ENCODE data around the gene HOXD3. TPM values are rescaled to one million over a fixed set of nuclear protein-coding genes. Genes with fewer than 3 reads are reported as not detected.

Gene HOXD3
- total and polyA plus RNA-seq, 2 of the 8 experiments (the other 6 are each of a cell fraction or from before 2014, with no cell fraction given) = not detected

DNA sequence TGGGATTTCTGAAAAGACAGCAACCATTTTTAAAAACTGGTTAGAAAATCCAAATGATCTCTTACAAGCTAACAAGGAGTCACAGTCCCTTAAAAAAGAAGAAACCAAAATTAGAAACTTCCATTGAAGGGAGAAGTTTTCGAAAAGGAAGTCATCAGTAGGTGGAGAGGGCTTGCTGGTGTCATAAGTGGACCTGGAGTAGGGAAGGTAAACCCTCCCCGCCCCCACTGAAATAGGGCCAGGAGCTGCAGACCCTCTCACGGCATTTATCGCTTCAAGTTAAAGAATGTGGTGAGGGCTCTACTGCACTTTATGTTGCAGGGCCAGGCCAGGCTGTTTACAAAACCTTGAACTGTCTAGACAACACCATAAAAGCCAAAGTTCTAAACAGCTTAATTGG is 47.2 kb upstream of the HOXD3 start:
- CTCF ChIA-PET (ENCODE audit: partially characterized antibody) = interaction anchor here (0.6 to 5.4 kb wide), 13 partner anchors 7 to 64 kb away, joined by 3 to 42 read pairs (median 5); partner anchors contain the start of genes EVX2 and HOXD9
- Histone ChIP-seq H4K91ac (replicated peaks; ENCODE audit: insufficient read length, low read length) (no peak overlapping the region), H4K5ac (ENCODE audit: insufficient read length, low read depth, low read length) (no peak overlapping the region), H3K14ac (ENCODE audit: insufficient read length) (no peak overlapping the region), H3K9ac (replicated peaks in 1 of 4; ENCODE audit: extremely low read depth in 1 of 4, low read depth in 3 of 4, low read length in 3 of 4) (no peak overlapping the region), H2BK12ac (ENCODE audit: low read depth, low read length) (no peak overlapping the region), H4K20me1 (replicated peaks in 1 of 2; ENCODE audit: control insufficient read depth in 1 of 2, insufficient read depth in 2 of 2, low read length in 2 of 2) (peaks cover 22 to 38% of the 10 kb centered on the region in 2 experiments), H3K4ac (replicated peaks; ENCODE audit: insufficient read length, low read depth, low read length) (no peak overlapping the region), H3K4me1 (replicated peaks in 1 of 4; ENCODE audit: control insufficient read depth in 3 of 4, insufficient read depth in 4 of 4, low read length in 3 of 4) (peaks cover 0 to 14% (median 7%) of the 10 kb centered on the region in 4 experiments; a peak in 5 of 7 replicates), H2BK15ac (ENCODE audit: low read length) (no peak overlapping the region), H3K27me3 (replicated peaks in 1 of 4; ENCODE audit: control insufficient read depth in 3 of 4, extremely low read depth in 1 of 4, insufficient read depth in 3 of 4, low read length in 3 of 4) (peaks cover 98 to 99% (median 98%) of the 10 kb centered on the region in 4 experiments), H3K56ac (replicated peaks; ENCODE audit: insufficient read length, low read depth, low read length) (no peak overlapping the region), H3K9me3 (ENCODE audit: insufficient read depth in 2 of 2, low read depth in 1 of 2, low read length in 1 of 2) (no peaks in the 10 kb centered on the region), H2AK5ac (ENCODE audit: low read depth, low read length) (no peak overlapping the region), H2AFZ (ENCODE audit: low read length) (no peak overlapping the region), H3K4me2 (ENCODE audit: insufficient read depth in 1 of 2, low read depth in 2 of 2, low read length in 2 of 2) (no peak overlapping the region), H3K4me3 (ENCODE audit: extremely low read depth in 1 of 4, insufficient read depth in 2 of 4, low read depth in 3 of 4, low read length in 4 of 4) (no peak overlapping the region), H2BK120ac (replicated peaks; ENCODE audit: low read depth, low read length) (no peak overlapping the region), H3K27ac (ENCODE audit: low read depth, low read length) (no peak overlapping the region), H3K79me2 (ENCODE audit: control insufficient read depth in 1 of 2, insufficient read depth in 2 of 2, low read length in 2 of 2) (no peaks in the 10 kb centered on the region), H3K36me3 (ENCODE audit: control insufficient read depth in 2 of 4, insufficient read depth in 4 of 4, low read length in 3 of 4) (peaks cover 0 to 8% (median 0%) of the 10 kb centered on the region in 4 experiments; a peak in 1 of 8 replicates), H2BK5ac (ENCODE audit: low read depth, low read length) (no peak overlapping the region), H2BK20ac (ENCODE audit: low read length) (no peak overlapping the region), H3K23ac (ENCODE audit: insufficient read length) (no peak overlapping the region), H3K79me1 (ENCODE audit: low read depth, low read length) (no peaks in the 10 kb centered on the region), H3K18ac (ENCODE audit: extremely low read depth, low read length) (no peak overlapping the region), H3K23me2 (ENCODE audit: low read depth, low read length) (0 out of 2 replicates have a peak, but pooled peaks cover 2% of the 10 kb centered on the region), H4K8ac (ENCODE audit: extremely low read depth, insufficient read depth, low read length) (no peak overlapping the region)
- 47% methylated on average over 4 of the region's 4 CpGs; no CpG with 5 or more reads in 1 of the 2 experiments for WGBS, 2 experiments (ENCODE audit: extremely low coverage in 1 of 2, insufficient coverage in 1 of 2, insufficient read length in 1 of 2, insufficient replicate concordance in 2 of 2, low coverage in 1 of 2, low lambda C conversion rate in 2 of 2, missing lambda C conversion rate in 1 of 2)
- TF ChIP-seq SP1 (IDR thresholded peaks at IDR 0.05; ENCODE audit: low read depth, low read length) (no peak), RNF2 (IDR thresholded peaks at IDR 0.05; ENCODE audit: borderline replicate concordance, low read depth, low read length, missing control alignments, poor library complexity, severe bottlenecking) (peak; percentile 35)
- POLR2A ChIA-PET (ENCODE audit: partially characterized antibody) = no interaction called here
- peak in 1 of 2 experiments; percentile 27 for DNase-seq (ENCODE audit: low read depth in 1 of 2, low spot score in 2 of 2)
- no peak for FAIRE-seq
